K562 (cell line): ENCODE results near the gene PCID2.

Experiments used
- CTCF ChIP-seq, 3 experiments: IDR thresholded peaks in 2 of 3; conservative IDR thresholded peaks in 1 of 3; 2 replicates each; pipeline ENCODE4 v1.5.1; 2011 to 2012; ENCODE audit warnings: low read length in 3 of 3, mild to moderate bottlenecking in 3 of 3, control low read depth in 2 of 3, improper control_type of control experiment in 1 of 3, inconsistent platforms in 1 of 3, low read depth in 1 of 3, mixed read lengths in 1 of 3, moderate library complexity in 1 of 3; ENCODE audit not compliant: insufficient read depth in 2 of 3
- EP300 ChIP-seq: IDR thresholded peaks from 2 replicates; pipeline ENCODE4 v1.6.1; 2012; ENCODE audit warnings: low read length, improper control_type of control experiment
- FOXM1 ChIP-seq, 2 experiments: fragments of 450-650 bp in 1 of 2; sonication (generic) in 1 of 2; formaldehyde crosslinking in 1 of 2; IDR thresholded peaks; 2 replicates each; pipeline versions ENCODE4 v1.6.1 to v1.9.0; 2017 to 2022; ENCODE audit warnings: low read depth in 2 of 2, mild to moderate bottlenecking in 2 of 2, missing genetic modification reagents in 1 of 2, moderate library complexity in 1 of 2
- HMG20A ChIP-seq: fragments of 450-650 bp; formaldehyde crosslinking; conservative IDR thresholded peaks from 2 replicates; pipeline ENCODE4 v1.4.0; 2020; ENCODE audit warnings: mild to moderate bottlenecking, mixed read lengths
- MED1 ChIP-seq: sonication (generic); formaldehyde crosslinking; IDR thresholded peaks from 2 replicates; pipeline ENCODE4 v1.8.1; 2023; ENCODE audit warnings: missing genetic modification reagents, borderline replicate concordance
- NEUROD1 ChIP-seq: fragments of 150-350 bp; IDR thresholded peaks from 2 replicates; pipeline ENCODE4 v1.6.1; 2014; ENCODE audit warnings: borderline replicate concordance, low read length, low read depth; ENCODE audit not compliant: partially characterized antibody
- NR2C2 ChIP-seq, 2 experiments: fragments of 200-800 bp in 1 of 2; sonication (Bioruptor generic) in 1 of 2; sonication (generic) in 1 of 2; formaldehyde crosslinking in 1 of 2; IDR thresholded peaks; 2 replicates each; pipeline versions ENCODE4 v1.6.1 to v1.8.0; 2016 to 2022; ENCODE audit warnings: mild to moderate bottlenecking in 1 of 2, missing compliant biosample characterization in 1 of 2, missing genetic modification characterization in 1 of 2, missing genetic modification reagents in 1 of 2
- PREB ChIP-seq: sonication (generic); formaldehyde crosslinking; IDR thresholded peaks from 2 replicates; pipeline ENCODE4 v1.8.1; 2023; ENCODE audit warnings: mild to moderate bottlenecking, missing genetic modification reagents
- SP1 ChIP-seq: sonication (generic); formaldehyde crosslinking; IDR thresholded peaks from 2 replicates; pipeline ENCODE4 v1.8.1; 2022; ENCODE audit warnings: mild to moderate bottlenecking, missing genetic modification reagents
- YY1 ChIP-seq, 3 experiments: IDR thresholded peaks; 2 replicates each; pipeline ENCODE4 v1.6.1; 2011; ENCODE audit warnings: low read length in 2 of 3, mild to moderate bottlenecking in 2 of 3, moderate library complexity in 2 of 3, borderline replicate concordance in 1 of 3, control low read depth in 1 of 3, low read depth in 1 of 3; ENCODE audit not compliant: insufficient read depth in 3 of 3, insufficient replicate concordance in 2 of 3, control insufficient read depth in 1 of 3, insufficient read length in 1 of 3; ENCODE audit errors: extremely low read depth in 1 of 3
- ZKSCAN1 ChIP-seq: fragments of 150-350 bp; IDR thresholded peaks from 2 replicates; pipeline ENCODE4 v1.6.1; 2016; ENCODE audit warnings: low read depth, low read length
- ZNF197 ChIP-seq: fragments of 200-800 bp; sonication (Bioruptor generic); IDR thresholded peaks from 2 replicates; pipeline ENCODE4 v1.6.1; 2016; ENCODE audit warnings: low read depth, missing genetic modification characterization, missing compliant biosample characterization
- ZNF609 ChIP-seq: sonication (generic); formaldehyde crosslinking; IDR thresholded peaks from 2 replicates; pipeline ENCODE4 v1.8.1; 2023; ENCODE audit warnings: missing genetic modification reagents, mild to moderate bottlenecking, borderline replicate concordance
- ZNF76 ChIP-seq: fragments of 250-450 bp; sonication (Bioruptor Pico); IDR thresholded peaks from 2 replicates; pipeline ENCODE4 v1.4.0; 2020; ENCODE audit warnings: mild to moderate bottlenecking, moderate library complexity, borderline replicate concordance

GRCh38 chr13:113220877-113221276 lies 12.4 kb upstream of the PCID2 start:
- no peak for TF ChIP-seq YY1 (IDR thresholded peaks at IDR 0.05; ENCODE audit: borderline replicate concordance in 1 of 3, control insufficient read depth in 1 of 3, extremely low read depth in 1 of 3, insufficient read depth in 3 of 3, insufficient read length in 1 of 3, insufficient replicate concordance in 2 of 3, low read depth in 1 of 3, low read length in 2 of 3)
- no peak for TF ChIP-seq MED1 (CRISPR knock-in tag)
- TF ChIP-seq ZNF609 (CRISPR knock-in tag), result no peak
- TF ChIP-seq HMG20A (CRISPR knock-in tag), result no peak
- no peak for TF ChIP-seq PREB (CRISPR knock-in tag)
- no peak for TF ChIP-seq ZNF197
- TF ChIP-seq EP300, result no peak
- peak in 2 of 3 experiments; percentile 14 to 16; a peak in 2 of 6 replicates for TF ChIP-seq CTCF (IDR thresholded peaks at IDR 0.05 in 2 of 3, conservative IDR thresholded peaks at IDR 0.05 in 1 of 3; ENCODE audit: insufficient read depth in 2 of 3, low read depth in 1 of 3, low read length in 3 of 3)
- no peak for TF ChIP-seq FOXM1 (IDR thresholded peaks at IDR 0.05; ENCODE audit: low read depth)
- TF ChIP-seq FOXM1 (CRISPR knock-in tag; IDR thresholded peaks at IDR 0.05; ENCODE audit: low read depth), result no peak
- TF ChIP-seq ZKSCAN1, result no peak
- TF ChIP-seq NR2C2 (CRISPR knock-in tag; IDR thresholded peaks at IDR 0.05), result no peak
- TF ChIP-seq NR2C2 (tag; IDR thresholded peaks at IDR 0.05), result no peak
- no peak for TF ChIP-seq NEUROD1
- TF ChIP-seq SP1 (CRISPR knock-in tag), result no peak
- no peak for TF ChIP-seq ZNF76 (CRISPR knock-in tag)
